Measurements from ENCODE around the gene PDE4B. TPM values are rescaled to one million over a fixed set of nuclear protein-coding genes. Genes with fewer than 3 reads are reported as not detected.
A peak's percentile ranks its signal among the peaks of the same experiment; 100 is the strongest.

The PDE4B gene
- total RNA-seq = 76.5 and 173 TPM in 2 replicates

GRCh38 chr1:65792669-65793358 lies at the start of gene PDE4B:
Gene PDE4B (plus strand): TSS chr1:65792895.
- peak in 1 of 2 donors; percentile 5 for DNase-seq (ENCODE audit: low read depth in 2 of 2)

GRCh38 chr1:65744731-65745130 lies 48.0 kb upstream of the PDE4B start:
- no peak for DNase-seq (ENCODE audit: low read depth in 2 of 2)

- DNase-seq (ENCODE audit: low read depth in 2 of 2) = no peak
Measured at GRCh38 chr1:65751961-65752360, 40.7 kb upstream of the PDE4B start.

GRCh38 chr1:65756616-65757015 lies 36.1 kb upstream of the PDE4B start:
- DNase-seq (ENCODE audit: low read depth in 2 of 2) = no peak

GRCh38 chr1:65757531-65757930 lies 35.2 kb upstream of the PDE4B start:
- DNase-seq (ENCODE audit: low read depth in 2 of 2) = no peak

- no peak for DNase-seq (ENCODE audit: low read depth in 2 of 2)
Measured at GRCh38 chr1:65758128-65758527, 34.6 kb upstream of the PDE4B start.

- DNase-seq (ENCODE audit: low read depth in 2 of 2) = no peak
Measured at GRCh38 chr1:65759516-65759915, 33.2 kb upstream of the PDE4B start.

GRCh38 chr1:65762081-65762862 lies 30.4 kb upstream of the PDE4B start:
- no peak for DNase-seq (ENCODE audit: low read depth in 2 of 2)

GRCh38 chr1:65764052-65764451 lies 28.6 kb upstream of the PDE4B start:
- DNase-seq (ENCODE audit: low read depth in 2 of 2) = no peak

- DNase-seq (ENCODE audit: low read depth in 2 of 2) = no peak
Measured at GRCh38 chr1:65765631-65766030, 27.1 kb upstream of the PDE4B start.

GRCh38 chr1:65769636-65770035 lies 23.1 kb upstream of the PDE4B start:
- DNase-seq (ENCODE audit: low read depth in 2 of 2) = no peak

GRCh38 chr1:65772607-65773006 lies 20.1 kb upstream of the PDE4B start:
- peak in 1 of 2 donors; percentile 11 for DNase-seq (ENCODE audit: low read depth in 2 of 2)

- DNase-seq (ENCODE audit: low read depth in 2 of 2) = no peak
Measured at GRCh38 chr1:65773391-65774123, 19.1 kb upstream of the PDE4B start.

- DNase-seq (ENCODE audit: low read depth in 2 of 2) = no peak
Measured at GRCh38 chr1:65788762-65789161, 3.9 kb upstream of the PDE4B start.

- no peak for DNase-seq (ENCODE audit: low read depth in 2 of 2)
Measured at GRCh38 chr1:65791396-65791795, 1.3 kb upstream of the PDE4B start.

- DNase-seq (ENCODE audit: low read depth in 2 of 2) = no peak
Measured at GRCh38 chr1:65791801-65792668, 660 bp upstream of the PDE4B start.

GRCh38 chr1:65793359-65793732 lies 651 bp downstream of the PDE4B start:
- DNase-seq (ENCODE audit: low read depth in 2 of 2) = no peak

- no peak for DNase-seq (ENCODE audit: low read depth in 2 of 2)
Measured at GRCh38 chr1:65795311-65795710, 2.6 kb downstream of the PDE4B start.

GRCh38 chr1:65799601-65800000 lies 6.9 kb downstream of the PDE4B start:
- no peak for DNase-seq (ENCODE audit: low read depth in 2 of 2)

- DNase-seq (ENCODE audit: low read depth in 2 of 2) = no peak
Measured at GRCh38 chr1:65804584-65804983, 11.9 kb downstream of the PDE4B start.

GRCh38 chr1:65812065-65812464 lies 19.4 kb downstream of the PDE4B start:
- DNase-seq (ENCODE audit: low read depth in 2 of 2) = peak in 1 of 2 donors; percentile 63
